K562 (cell line): Measurements from ENCODE around the gene PTK7. TPM values are rescaled to one million over a fixed set of nuclear protein-coding genes. Genes with fewer than 3 reads are reported as not detected.

ENCODE experiments used
- ATAC-seq: fragments of 200-7000 bp; cut with Tn5 transposase; 3 replicates; pipeline ENCODE4 v1.9.1; 2020; ENCODE audit warnings: moderate library complexity
- BruUV-seq: library from RNA; stranded (reverse); fragments of 400-500 nt; replicated peaks from 2 replicates; lab custom pipeline; 2021; lab: Mats Ljungman, UMichigan
- CTCF ChIA-PET: fragments of 300-600 bp; formaldehyde crosslinking; extraction: SDS; loops from one replicate; lab custom pipeline; 2021; ENCODE audit warnings: low intra/inter-chr PET ratio; lab: Yijun Ruan, JAX
- POLR2A ChIA-PET: fragments of 300-600, 350-650 bp; sonication (Branson Sonifier 250); formaldehyde crosslinking; extraction: SDS; loops from one replicate; lab custom pipeline; 2021; ENCODE audit warnings: antibody characterized with exemption, inconsistent platforms; lab: Yijun Ruan, JAX
- DNase-seq, 4 experiments: peaks; one replicate each; pipeline versions ENCODE4 v3.0.0 to v3.0.0-alpha.2; 2011 to 2018; ENCODE audit warnings: low spot score in 3 of 4, mixed read lengths in 3 of 4; ENCODE audit errors: extremely low read depth in 1 of 4
- FAIRE-seq: peaks from 2 replicates; lab custom pipeline; 2011; peaks lifted over from hg19 to GRCh38; lab: Jason Lieb, UNC
- H2AFZ ChIP-seq: 2 replicates; pipeline ENCODE4 v1.6.0; 2011; ENCODE audit warnings: low read depth, low read length, control low read depth, inconsistent platforms
- H3K27ac ChIP-seq: fragments of 200-600 bp; 3 replicates; pipeline ENCODE4 v1.8.0; 2011; ENCODE audit warnings: low read depth, mild to moderate bottlenecking, control low read depth, inconsistent platforms, low read length, moderate library complexity, mixed read lengths; ENCODE audit errors: extremely low read depth
- H3K27me3 ChIP-seq, 2 experiments: fragments of 300-600 bp in 1 of 2; 2 replicates in 1 of 2; 3 replicates in 1 of 2; pipeline versions ENCODE4 v1.6.0 to v1.8.0; 2011; ENCODE audit warnings: inconsistent platforms in 2 of 2, low read length in 2 of 2, mild to moderate bottlenecking in 1 of 2, mixed read lengths in 1 of 2, moderate library complexity in 1 of 2; ENCODE audit not compliant: control insufficient read depth in 2 of 2, insufficient read depth in 2 of 2
- H3K36me3 ChIP-seq: fragments of 300-600 bp; 3 replicates; pipeline ENCODE4 v1.8.0; 2011; ENCODE audit warnings: mild to moderate bottlenecking, low read length, inconsistent platforms; ENCODE audit not compliant: control insufficient read depth, insufficient read depth
- H3K4me1 ChIP-seq, 2 experiments: fragments of 200-600 bp in 1 of 2; replicated peaks in 1 of 2; 2 replicates in 1 of 2; 3 replicates in 1 of 2; pipeline versions ENCODE4 v1.5.1 to v1.8.0; 2011; ENCODE audit warnings: inconsistent platforms in 2 of 2, low read length in 2 of 2, mild to moderate bottlenecking in 1 of 2, mixed read lengths in 1 of 2, moderate library complexity in 1 of 2; ENCODE audit not compliant: control insufficient read depth in 2 of 2, insufficient read depth in 2 of 2
- H3K4me2 ChIP-seq: 2 replicates; pipeline ENCODE4 v1.6.1; 2011; ENCODE audit warnings: low read length, control low read depth, inconsistent platforms, mixed read lengths; ENCODE audit not compliant: insufficient read depth
- H3K4me3 ChIP-seq: fragments of 200-600 bp; sonication (generic), shearing (Covaris generic); 2 replicates; pipeline ENCODE4 v1.5.1; 2016; ENCODE audit warnings: control low read depth, inconsistent platforms
- H3K79me2 ChIP-seq: fragments of 200-600 bp; 3 replicates; pipeline ENCODE4 v1.8.0; 2011; ENCODE audit warnings: low read length, inconsistent platforms; ENCODE audit not compliant: control insufficient read depth, insufficient read depth
- H3K9ac ChIP-seq, 2 experiments: 2 replicates each; pipeline versions ENCODE4 v1.6.0 to v1.6.1; 2011; ENCODE audit warnings: low read depth in 2 of 2, low read length in 2 of 2, control low read depth in 1 of 2, inconsistent platforms in 1 of 2, mild to moderate bottlenecking in 1 of 2, mixed read lengths in 1 of 2; ENCODE audit not compliant: insufficient read depth in 1 of 2
- H3K9me1 ChIP-seq: one replicate; pipeline ENCODE4 v1.6.0; 2011; ENCODE audit warnings: inconsistent platforms, mild to moderate bottlenecking, low read length, moderate library complexity; ENCODE audit not compliant: control insufficient read depth, insufficient read depth
- H3K9me3 ChIP-seq: replicated peaks from 2 replicates; pipeline ENCODE4 v1.5.1; 2011; ENCODE audit warnings: low read depth, low read length, inconsistent platforms; ENCODE audit not compliant: control insufficient read depth, insufficient read depth
- H4K20me1 ChIP-seq: replicated peaks from 2 replicates; pipeline ENCODE4 v1.6.1; 2011; ENCODE audit warnings: low read length, inconsistent platforms, mixed read lengths; ENCODE audit not compliant: control insufficient read depth, insufficient read depth
- XRCC5 ChIP-seq: fragments of 200-400 bp; formaldehyde crosslinking; IDR thresholded peaks from 2 replicates; pipeline ENCODE4 v1.6.1; 2017; ENCODE audit warnings: low read depth, mild to moderate bottlenecking, low read length
- WGBS: fragments of 100-300 bp; shearing (Covaris generic); methylation state at CpG from one replicate; pipeline ENCODE4 v1.1.6; 2016; ENCODE audit warnings: low coverage, mixed read lengths; ENCODE audit not compliant: insufficient coverage; ENCODE audit errors: missing lambda C conversion rate; 5-methylcytosine and 5-hydroxymethylcytosine counted together
- in situ Hi-C: fragments of 300-500 bp; cut with MboI; formaldehyde crosslinking; loops from 4 replicates; pipeline ENCODE4 v1.15.0; 2018; ENCODE audit warnings: inconsistent platforms, mixed read lengths
- intact Hi-C: fragments of 100-400 bp; cut with micrococcal nuclease; formaldehyde crosslinking; loops from 2 replicates; pipeline ENCODE4 v1.14.2; 2022
- polyA plus RNA-seq, 8 experiments: library from polyadenylated mRNA; depleted of rRNA in 4 of 8; stranded (reverse) in 5 of 8; unstranded in 3 of 8; fragments of >200 nt; fragmentation: Nextera tagmentation in 2 of 8; fragmentation: Illumina TruSeq in 1 of 8; extraction: Ambion mirVana in 2 of 8; extraction: Trizol in 1 of 8; gene quantifications; 2 replicates each; pipeline versions ENCODE4 v1.2.1 to v1.2.3, GENCODE V29; 2011 to 2014; ENCODE audit warnings: inconsistent platforms in 1 of 8, missing spikeins in 1 of 8
- total RNA-seq, 7 experiments: library from RNA; depleted of rRNA in 6 of 7; stranded (reverse); fragments of >200 nt in 6 of 7; fragmentation: Illumina TruSeq in 2 of 7; extraction: Trizol in 2 of 7; gene quantifications; 2 replicates each; pipeline versions ENCODE4 v1.2.1 to v1.2.3, GENCODE V29; 2011 to 2021; ENCODE audit warnings: low replicate concordance in 1 of 7
- TF ChIP-seq, protein P1 (sequence below): fragments of 450-650 bp; IDR thresholded peaks from 2 replicates; pipeline ENCODE4 v1.6.1; 2018; ENCODE audit warnings: mild to moderate bottlenecking, low read depth; ENCODE audit not compliant: partially characterized antibody

The PTK7 gene
- total and polyA plus RNA-seq, 9 of the 15 experiments (the other 6 are each of a cell fraction or from before 2014, with no cell fraction given): 0.20 to 6.8 (median 4.2) TPM

DNA sequence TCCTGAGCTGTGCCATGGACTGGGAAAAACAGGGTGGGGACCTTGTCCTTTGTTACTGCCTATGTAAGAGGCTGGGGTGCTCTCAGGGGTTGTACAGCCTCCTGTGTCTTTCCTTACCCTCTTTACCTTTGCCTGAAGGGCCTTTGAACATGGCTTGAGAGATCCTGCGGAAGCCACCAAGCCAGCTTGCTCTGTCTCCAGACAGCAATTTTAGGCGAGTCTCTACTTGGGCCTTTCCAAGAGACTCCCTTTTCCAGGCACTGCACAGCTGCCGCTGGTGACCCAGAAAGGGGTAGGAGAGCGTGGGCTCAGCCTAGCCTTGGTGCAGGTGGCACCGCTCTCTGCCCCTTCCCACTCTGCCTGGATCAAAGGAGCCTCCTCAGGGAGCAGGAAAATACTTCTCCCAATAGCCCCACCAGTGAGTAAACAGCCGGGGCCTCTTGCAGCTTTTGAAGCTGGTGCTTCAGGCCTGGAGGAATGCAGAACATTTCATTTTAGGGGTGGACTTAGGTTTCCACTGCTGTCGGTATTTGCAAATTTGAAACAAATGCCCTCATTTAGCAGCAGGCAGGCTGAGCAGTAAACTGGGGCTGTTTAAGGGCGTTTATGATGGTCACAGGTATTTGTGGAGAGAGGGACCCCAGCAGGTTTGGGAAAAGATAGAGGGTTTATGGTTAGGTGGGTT is 13.9 kb downstream of the PTK7 start:
- TF ChIP-seq, protein P1, sequence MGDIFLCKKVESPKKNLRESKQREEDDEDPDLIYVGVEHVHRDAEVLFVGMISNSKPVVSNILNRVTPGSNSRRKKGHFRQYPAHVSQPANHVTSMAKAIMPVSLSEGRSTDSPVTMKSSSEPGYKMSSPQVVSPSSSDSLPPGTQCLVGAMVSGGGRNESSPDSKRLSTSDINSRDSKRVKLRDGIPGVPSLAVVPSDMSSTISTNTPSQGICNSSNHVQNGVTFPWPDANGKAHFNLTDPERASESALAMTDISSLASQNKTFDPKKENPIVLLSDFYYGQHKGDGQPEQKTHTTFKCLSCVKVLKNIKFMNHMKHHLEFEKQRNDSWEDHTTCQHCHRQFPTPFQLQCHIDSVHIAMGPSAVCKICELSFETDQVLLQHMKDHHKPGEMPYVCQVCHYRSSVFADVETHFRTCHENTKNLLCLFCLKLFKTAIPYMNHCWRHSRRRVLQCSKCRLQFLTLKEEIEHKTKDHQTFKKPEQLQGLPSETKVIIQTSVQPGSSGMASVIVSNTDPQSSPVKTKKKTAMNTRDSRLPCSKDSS: no peak
- 0 out of 2 replicates have a peak, but pooled peaks have one; percentile 54 for TF ChIP-seq XRCC5
- peaks cover 0 to 2% of the 10 kb centered on the region in 2 experiments; a peak in 1 of 5 replicates for H3K27me3 ChIP-seq
- no peak for ATAC-seq
- ChIA-PET POLR2A (interaction anchor here (0.6 to 1.6 kb wide), 7 partner anchors 9 to 1174 kb away, joined by 3 to 5 read pairs (median 3); no protein-coding TSS in a partner anchor), CTCF (no interaction called here)
- no TSS peak for BruUV-seq
- peaks cover 4 to 5% of the 10 kb centered on the region in 2 experiments; a peak in 3 of 5 replicates for H3K4me1 ChIP-seq
- peak overlapping the region in 1 of 2 experiments; percentile 11; a peak in 1 of 4 replicates for H3K9ac ChIP-seq
- WGBS: 37% methylated on average over 8 of the region's 8 CpGs
- no peak for DNase-seq
- H3K9me1 ChIP-seq: peaks cover 3% of the 10 kb centered on the region
- no peaks in the 10 kb centered on the region for H3K79me2 ChIP-seq
- no peak overlapping the region for H3K27ac ChIP-seq
- intact Hi-C loops: no loop called here
- H4K20me1 ChIP-seq: no peaks in the 10 kb centered on the region
- H2AFZ ChIP-seq: no peak overlapping the region; the same call in 1 of the 2 replicates
- H3K4me3 ChIP-seq: no peak overlapping the region
- in situ Hi-C loops: no loop called here
- FAIRE-seq: no peak
- H3K4me2 ChIP-seq: no peak overlapping the region
- H3K36me3 ChIP-seq: no peaks in the 10 kb centered on the region
- no peaks in the 10 kb centered on the region for H3K9me3 ChIP-seq
